Osteocyte (in vitro differentiated cells): ENCODE measurements around the gene SUSD3. TPM values are rescaled to one million over a fixed set of nuclear protein-coding genes. Genes with fewer than 3 reads are reported as not detected.

Experiments used
- DNase-seq: peaks from one replicate; pipeline ENCODE4 v3.0.0; 2021; ENCODE audit warnings: mixed read lengths; ENCODE audit not compliant: unreplicated experiment; ENCODE audit errors: extremely low spot score
- H3K27ac Mint-ChIP-seq: one replicate; pipeline ENCODE4 v1.8.0; 2021; ENCODE audit warnings: mild to moderate bottlenecking, mixed read lengths; ENCODE audit not compliant: unreplicated experiment
- H3K27me3 Mint-ChIP-seq: one replicate; pipeline ENCODE4 v1.8.0; 2021; ENCODE audit warnings: mixed read lengths; ENCODE audit not compliant: unreplicated experiment
- H3K36me3 Mint-ChIP-seq: one replicate; pipeline ENCODE4 v1.8.0; 2021; ENCODE audit warnings: mixed read lengths; ENCODE audit not compliant: unreplicated experiment
- H3K4me1 Mint-ChIP-seq: one replicate; pipeline ENCODE4 v1.8.0; 2021; ENCODE audit warnings: mixed read lengths; ENCODE audit not compliant: unreplicated experiment
- H3K4me3 Mint-ChIP-seq: one replicate; pipeline ENCODE4 v1.8.0; 2021; ENCODE audit warnings: mild to moderate bottlenecking, moderate library complexity, mixed read lengths; ENCODE audit not compliant: unreplicated experiment
- H3K9me3 Mint-ChIP-seq: one replicate; pipeline ENCODE4 v1.8.0; 2021; ENCODE audit warnings: mixed read lengths; ENCODE audit not compliant: unreplicated experiment
- total RNA-seq: library from RNA; stranded (reverse); gene quantifications from 2 replicates; pipeline ENCODE4 v1.2.1, GENCODE V29; 2021
- TF ChIP-seq, protein P1 (sequence below): fragments of 200-600 bp; sonication (generic); IDR thresholded peaks from 2 replicates; pipeline ENCODE4 v1.5.0; 2021; ENCODE audit warnings: antibody characterized with exemption, mild to moderate bottlenecking, moderate library complexity

SUSD3 gene
- total RNA-seq, 1 donor from 2014 or later: not detected

DNA sequence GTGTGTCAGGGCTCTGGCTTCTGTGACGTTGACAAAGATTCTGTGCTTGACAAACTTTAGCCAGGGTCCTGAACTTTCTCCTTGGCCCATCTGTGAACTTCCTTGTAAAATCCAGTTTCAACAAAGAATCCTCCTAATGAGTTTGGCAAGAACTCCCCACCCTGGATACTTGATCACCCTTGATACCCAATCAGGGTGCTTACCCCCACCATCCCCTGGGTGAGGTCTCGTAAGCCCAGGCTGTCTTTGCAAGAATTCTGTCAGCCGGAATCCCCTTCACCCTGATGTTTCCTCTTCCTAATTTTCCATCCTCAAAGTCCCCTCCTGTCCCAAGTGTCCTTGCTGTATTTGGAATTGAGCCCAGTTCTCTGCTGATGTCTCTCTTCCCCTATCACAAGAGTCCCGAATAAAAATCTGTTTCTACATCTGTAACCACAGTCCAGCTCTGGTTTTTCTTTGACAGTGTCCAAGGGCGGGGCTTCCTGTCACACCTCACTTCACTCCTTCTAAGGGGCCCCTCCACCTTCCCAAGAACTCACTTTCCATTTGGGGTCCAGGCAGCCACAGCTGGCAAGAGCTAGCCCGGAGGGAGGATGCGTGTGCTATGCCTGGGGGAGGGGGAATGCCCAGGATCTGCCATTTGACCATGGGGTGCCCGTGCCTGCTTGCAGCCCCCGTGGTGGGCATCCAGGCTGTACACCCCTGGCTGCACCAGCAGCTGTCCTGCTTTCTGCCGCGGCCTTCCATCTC, 34.8 kb downstream of the SUSD3 start:
- peaks cover 27% of the 10 kb centered on the region for H3K4me1 Mint-ChIP-seq
- H3K27ac Mint-ChIP-seq: peak overlapping the region; percentile 12
- H3K4me3 Mint-ChIP-seq: no peak overlapping the region

DNA sequence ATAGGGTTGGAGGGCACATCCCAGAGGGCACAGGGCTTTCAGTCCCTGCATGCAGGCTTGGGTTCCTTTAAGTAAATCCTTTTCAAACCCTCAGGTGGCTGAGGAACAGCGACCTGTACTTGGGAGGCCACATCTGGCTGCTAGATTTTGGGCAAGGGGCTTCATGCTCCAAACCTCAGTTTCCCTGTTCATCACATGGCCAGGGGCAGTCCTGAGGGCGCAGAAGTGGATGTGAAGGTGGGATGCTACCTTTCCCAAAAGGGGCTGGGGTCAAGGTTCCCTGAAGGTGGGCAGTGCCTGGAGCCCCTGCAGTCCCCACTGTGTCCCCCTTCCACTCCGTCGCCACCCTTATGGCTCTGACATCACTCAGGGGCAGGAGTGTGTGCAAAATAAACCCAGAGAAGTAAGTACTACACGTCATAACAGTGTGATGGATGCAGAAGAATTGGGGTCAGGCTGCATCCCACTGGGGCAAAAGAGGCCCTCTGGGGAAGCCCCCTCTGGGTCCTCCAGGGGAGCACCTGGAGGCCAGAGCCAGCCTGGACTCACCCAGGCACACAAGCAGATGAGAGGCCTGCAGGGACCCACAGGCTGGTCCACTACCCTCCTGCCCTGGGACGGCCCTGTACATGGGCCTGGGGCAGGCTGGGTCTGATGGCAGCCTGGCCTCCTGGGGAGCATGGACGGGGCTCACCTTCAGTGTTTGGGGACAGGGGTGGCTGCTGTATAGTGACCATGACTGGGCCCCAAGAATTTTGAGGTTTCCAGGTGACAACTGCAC, 35.6 kb downstream of the SUSD3 start:
- H3K27ac Mint-ChIP-seq: peak overlapping the region; percentile 94
- peaks cover 34% of the 10 kb centered on the region for H3K4me1 Mint-ChIP-seq
- TF ChIP-seq, protein P1, sequence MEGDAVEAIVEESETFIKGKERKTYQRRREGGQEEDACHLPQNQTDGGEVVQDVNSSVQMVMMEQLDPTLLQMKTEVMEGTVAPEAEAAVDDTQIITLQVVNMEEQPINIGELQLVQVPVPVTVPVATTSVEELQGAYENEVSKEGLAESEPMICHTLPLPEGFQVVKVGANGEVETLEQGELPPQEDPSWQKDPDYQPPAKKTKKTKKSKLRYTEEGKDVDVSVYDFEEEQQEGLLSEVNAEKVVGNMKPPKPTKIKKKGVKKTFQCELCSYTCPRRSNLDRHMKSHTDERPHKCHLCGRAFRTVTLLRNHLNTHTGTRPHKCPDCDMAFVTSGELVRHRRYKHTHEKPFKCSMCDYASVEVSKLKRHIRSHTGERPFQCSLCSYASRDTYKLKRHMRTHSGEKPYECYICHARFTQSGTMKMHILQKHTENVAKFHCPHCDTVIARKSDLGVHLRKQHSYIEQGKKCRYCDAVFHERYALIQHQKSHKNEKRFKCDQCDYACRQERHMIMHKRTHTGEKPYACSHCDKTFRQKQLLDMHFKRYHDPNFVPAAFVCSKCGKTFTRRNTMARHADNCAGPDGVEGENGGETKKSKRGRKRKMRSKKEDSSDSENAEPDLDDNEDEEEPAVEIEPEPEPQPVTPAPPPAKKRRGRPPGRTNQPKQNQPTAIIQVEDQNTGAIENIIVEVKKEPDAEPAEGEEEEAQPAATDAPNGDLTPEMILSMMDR: no peak
- peaks cover 5% of the 10 kb centered on the region for H3K9me3 Mint-ChIP-seq
- H3K36me3 Mint-ChIP-seq: peaks cover 2% of the 10 kb centered on the region
- no peaks in the 10 kb centered on the region for H3K27me3 Mint-ChIP-seq
- H3K4me3 Mint-ChIP-seq: peak overlapping the region; percentile 70
- DNase-seq: no peak

More for the DNA sequence above, 34.8 kb downstream of the SUSD3 start:
- H3K36me3 Mint-ChIP-seq: peaks cover 2% of the 10 kb centered on the region
- TF ChIP-seq, protein P1: no peak
- no peaks in the 10 kb centered on the region for H3K27me3 Mint-ChIP-seq
- DNase-seq: peak; percentile 34
- H3K9me3 Mint-ChIP-seq: peaks cover 5% of the 10 kb centered on the region

DNA sequence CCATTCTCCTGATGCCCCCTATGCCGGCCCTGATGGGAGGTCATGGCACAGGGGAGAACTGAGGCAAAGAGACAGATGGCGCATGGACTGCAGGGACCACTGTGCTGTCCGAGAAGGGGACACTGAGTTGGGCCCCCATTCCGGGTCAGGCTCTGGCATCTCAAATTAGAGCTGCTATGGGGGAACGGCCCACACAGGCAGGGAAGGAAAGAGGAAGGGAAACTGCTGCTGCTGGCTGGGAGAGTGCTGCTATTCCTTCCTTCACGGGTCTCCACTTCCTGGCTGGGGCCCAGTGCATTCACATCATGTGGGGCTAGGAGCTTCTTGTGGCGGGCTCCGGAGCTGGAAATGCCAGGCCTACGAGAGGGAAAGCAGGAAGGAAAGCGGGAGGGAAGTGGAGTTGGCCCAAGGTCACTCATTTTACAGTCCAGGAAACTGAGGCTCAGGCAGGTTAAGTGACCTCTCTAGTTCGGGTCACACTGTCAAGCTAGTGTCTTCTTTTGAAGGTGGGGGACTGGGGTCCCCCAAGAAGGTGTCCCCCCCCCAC, 36.2 kb downstream of the SUSD3 start:
- peak overlapping the region; percentile 94 for H3K27ac Mint-ChIP-seq
- H3K4me3 Mint-ChIP-seq: peak overlapping the region; percentile 70
- H3K27me3 Mint-ChIP-seq: no peaks in the 10 kb centered on the region
- peaks cover 39% of the 10 kb centered on the region for H3K4me1 Mint-ChIP-seq
- peaks cover 2% of the 10 kb centered on the region for H3K36me3 Mint-ChIP-seq
- DNase-seq: no peak
- H3K9me3 Mint-ChIP-seq: peaks cover 5% of the 10 kb centered on the region
- TF ChIP-seq, protein P1: no peak

DNA sequence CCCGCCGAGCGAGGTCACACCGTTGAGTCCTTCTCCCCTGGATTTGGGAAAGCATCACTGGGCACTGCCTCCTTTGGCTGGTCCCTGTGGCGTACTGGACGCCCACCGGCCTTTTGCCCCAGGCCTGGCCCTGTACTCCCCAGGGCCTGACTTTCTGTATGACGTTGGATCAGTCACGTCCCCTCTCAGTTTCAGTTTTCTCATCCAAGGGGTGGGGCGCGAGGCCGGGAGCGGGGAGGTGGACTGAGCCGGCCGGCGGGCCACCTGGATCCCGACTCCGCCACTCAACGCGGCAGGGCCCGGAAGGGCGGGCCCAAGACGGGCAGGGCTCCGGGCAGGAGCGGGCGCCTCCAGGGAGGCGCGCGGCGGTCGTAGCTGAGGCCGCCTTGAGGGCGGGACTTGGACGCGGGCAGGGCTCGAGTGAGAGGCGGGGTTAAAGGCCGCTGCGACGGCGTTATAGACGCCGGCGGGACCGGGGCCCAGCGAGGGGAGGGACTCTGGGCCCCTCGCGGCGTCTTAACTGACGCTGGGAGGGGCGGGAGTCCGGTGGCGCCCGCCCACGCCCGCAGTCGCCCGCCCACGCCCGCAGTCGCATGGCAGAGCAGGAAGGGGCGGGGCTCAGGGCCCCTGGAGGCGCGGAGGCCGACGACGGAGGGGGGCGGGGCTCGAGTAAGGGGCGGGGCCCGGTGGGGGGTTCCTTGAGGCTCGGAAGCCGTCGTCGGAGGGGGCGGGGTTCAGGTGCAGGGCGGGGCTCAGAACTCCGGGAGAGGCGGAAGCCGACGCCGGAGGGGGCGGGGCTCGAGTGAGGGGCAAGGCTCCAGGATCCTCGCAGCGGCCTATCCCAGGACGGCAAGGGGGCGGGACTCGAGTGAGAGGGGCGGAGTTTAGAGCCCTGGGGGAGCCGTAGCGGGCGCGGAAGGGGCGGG, 37.0 kb downstream of the SUSD3 start:
- DNase-seq: peak; percentile 100
- TF ChIP-seq, protein P1: no peak
- peaks cover 5% of the 10 kb centered on the region for H3K9me3 Mint-ChIP-seq
- H3K4me1 Mint-ChIP-seq: peaks cover 40% of the 10 kb centered on the region
- H3K4me3 Mint-ChIP-seq: peak overlapping the region; percentile 70
- peaks cover 2% of the 10 kb centered on the region for H3K36me3 Mint-ChIP-seq
- peak overlapping the region; percentile 94 for H3K27ac Mint-ChIP-seq
- H3K27me3 Mint-ChIP-seq: no peaks in the 10 kb centered on the region
